SH-SY5Y (cell line): ENCODE data around the gene SLC24A3.

Source experiments
- GATA2 ChIP-seq: IDR thresholded peaks from 2 replicates; pipeline ENCODE4 v1.6.1; 2011; ENCODE audit warnings: mild to moderate bottlenecking, low read depth, low read length
- GATA3 ChIP-seq: IDR thresholded peaks from 2 replicates; pipeline ENCODE4 v1.6.1; 2011; ENCODE audit warnings: low read depth, mild to moderate bottlenecking, low read length, moderate library complexity

DNA sequence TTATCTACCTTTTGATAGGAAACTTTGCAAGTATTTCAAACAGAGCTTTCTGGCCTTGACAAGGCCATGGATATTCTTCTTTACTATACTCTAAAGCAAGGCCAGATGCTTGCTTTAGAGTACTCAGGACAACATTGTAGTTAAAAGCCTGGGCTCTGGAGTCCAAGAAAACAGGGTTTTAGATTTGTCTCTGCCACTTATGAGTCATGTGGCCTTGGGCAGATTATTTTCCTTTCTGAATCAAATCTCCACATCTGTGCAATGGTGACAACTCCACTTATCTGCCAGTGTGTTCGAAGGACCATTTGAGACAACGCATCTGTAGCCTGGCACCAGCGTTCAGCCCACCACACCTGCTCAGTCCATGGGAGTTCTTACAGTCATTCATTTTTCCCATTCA is 279.7 kb downstream of the SLC24A3 start:
- TF ChIP-seq GATA2 (no peak), GATA3 (no peak)
